ENCODE measurements around the gene MFAP4. TPM values are rescaled to one million over a fixed set of nuclear protein-coding genes. Genes with fewer than 3 reads are reported as not detected.
A peak's percentile ranks its signal among the peaks of the same experiment; 100 is the strongest.

MFAP4 gene, protein sequence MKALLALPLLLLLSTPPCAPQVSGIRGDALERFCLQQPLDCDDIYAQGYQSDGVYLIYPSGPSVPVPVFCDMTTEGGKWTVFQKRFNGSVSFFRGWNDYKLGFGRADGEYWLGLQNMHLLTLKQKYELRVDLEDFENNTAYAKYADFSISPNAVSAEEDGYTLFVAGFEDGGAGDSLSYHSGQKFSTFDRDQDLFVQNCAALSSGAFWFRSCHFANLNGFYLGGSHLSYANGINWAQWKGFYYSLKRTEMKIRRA
- 22.2 and 24.8 TPM in 2 replicates for total RNA-seq (2014; rRNA removed; shearing (Covaris generic))

DNA sequence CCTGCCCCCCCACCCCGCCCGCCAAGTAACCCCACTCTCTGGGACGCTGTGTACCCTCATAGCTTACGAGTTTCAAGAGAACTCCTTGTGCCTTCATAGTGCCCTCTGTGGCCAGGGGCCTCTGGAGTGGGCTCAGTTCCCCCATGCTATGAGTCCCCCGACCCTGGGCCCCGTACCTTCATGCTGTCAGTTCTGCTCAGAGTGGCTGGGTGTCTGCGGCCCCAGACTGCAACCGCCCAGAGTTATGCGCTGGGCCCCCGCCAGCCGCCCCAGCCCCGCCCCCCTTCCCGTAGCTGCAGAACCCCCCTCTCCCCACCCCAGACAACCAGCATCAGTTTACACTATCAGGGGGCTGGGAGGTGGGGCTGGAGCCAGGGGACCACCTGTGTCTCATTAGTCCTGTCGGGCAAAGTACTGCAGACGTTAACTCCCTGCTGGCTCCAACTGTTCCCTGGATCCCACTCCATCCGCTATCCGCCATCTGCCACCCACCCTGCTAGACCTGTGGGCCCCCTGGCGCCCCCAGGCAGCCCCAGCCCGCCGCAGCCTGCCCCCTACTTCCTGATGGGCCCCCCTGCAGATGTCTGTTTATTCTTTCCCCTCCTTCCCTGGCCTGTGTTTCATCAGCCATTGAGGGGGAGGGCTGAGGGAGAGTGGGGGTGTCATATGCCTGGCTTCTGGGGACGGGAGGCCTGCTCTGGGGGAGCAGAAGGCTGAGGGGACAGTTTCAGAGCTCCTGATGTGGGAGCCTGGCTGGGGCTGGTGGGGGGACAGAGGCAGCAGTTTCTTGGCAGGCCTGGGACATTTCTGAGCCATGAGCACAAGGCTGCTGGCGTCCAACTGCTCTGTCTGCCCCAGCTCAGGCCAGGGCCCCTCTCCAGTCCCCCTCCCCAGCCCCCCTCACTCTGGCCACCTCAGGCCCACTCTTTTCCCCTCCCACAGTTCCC lies at the start of gene MFAP4:
Gene MFAP4 (minus strand): TSS at position 217 of the 947 bp plus-strand sequence. CDS start 35 bp downstream, at position 182.
- H3K4me3 ChIP-seq (ENCODE audit: insufficient read depth, low read depth, low read length) = peak within 1 kb of the TSS; percentile 24
- no peaks in the 10 kb centered on the region for H3K27me3 ChIP-seq (ENCODE audit: control insufficient read depth, insufficient read depth, low read length)
- peaks cover 18% of the 10 kb centered on the region for H3K36me3 ChIP-seq (replicated peaks; ENCODE audit: control insufficient read depth, insufficient read depth, low read length)
- peak; percentile 90 for DNase-seq

GRCh38 chr17:19433727-19434340 lies 46.8 kb upstream of the MFAP4 start:
- DNase-seq = no peak
- H3K36me3 ChIP-seq (replicated peaks; ENCODE audit: control insufficient read depth, insufficient read depth, low read length) = no peaks in the 10 kb centered on the region
- no peak overlapping the region for H3K4me3 ChIP-seq (ENCODE audit: insufficient read depth, low read depth, low read length)
- no peaks in the 10 kb centered on the region for H3K27me3 ChIP-seq (ENCODE audit: control insufficient read depth, insufficient read depth, low read length)

- no peak for DNase-seq
- Histone ChIP-seq H3K27me3 (ENCODE audit: control insufficient read depth, insufficient read depth, low read length) (no peaks in the 10 kb centered on the region), H3K36me3 (replicated peaks; ENCODE audit: control insufficient read depth, insufficient read depth, low read length) (no peaks in the 10 kb centered on the region), H3K4me3 (ENCODE audit: insufficient read depth, low read depth, low read length) (no peak overlapping the region)
Observed at GRCh38 chr17:19433255-19433654, 46.3 kb upstream of the MFAP4 start.

GRCh38 chr17:19431691-19432090 lies 44.7 kb upstream of the MFAP4 start:
- H3K4me3 ChIP-seq (ENCODE audit: insufficient read depth, low read depth, low read length) = no peak overlapping the region
- H3K27me3 ChIP-seq (ENCODE audit: control insufficient read depth, insufficient read depth, low read length) = no peaks in the 10 kb centered on the region
- no peaks in the 10 kb centered on the region for H3K36me3 ChIP-seq (replicated peaks; ENCODE audit: control insufficient read depth, insufficient read depth, low read length)
- DNase-seq = no peak

DNA sequence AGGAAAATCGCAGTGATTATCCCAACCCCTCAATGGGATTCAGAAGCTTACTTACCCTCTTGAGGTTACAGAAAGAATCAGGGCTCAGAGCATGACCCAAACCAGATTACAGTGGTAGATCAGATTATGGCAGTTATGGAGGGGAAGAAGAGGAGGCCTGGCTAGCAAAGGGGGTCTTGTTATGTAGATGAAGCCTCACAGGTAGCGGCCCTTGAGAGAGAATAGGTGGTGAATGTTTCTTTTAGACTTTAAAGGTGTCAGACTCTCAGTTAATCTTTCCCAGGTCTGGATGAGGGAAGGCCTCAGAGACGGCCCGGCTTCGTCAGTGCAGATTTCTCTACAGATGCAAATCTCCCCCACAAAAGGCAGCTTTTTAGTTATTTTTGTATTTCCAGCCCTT lies 39.6 kb upstream of the MFAP4 start:
- DNase-seq = peak; percentile 40
- H3K36me3 ChIP-seq (replicated peaks; ENCODE audit: control insufficient read depth, insufficient read depth, low read length) = no peaks in the 10 kb centered on the region
- no peaks in the 10 kb centered on the region for H3K27me3 ChIP-seq (ENCODE audit: control insufficient read depth, insufficient read depth, low read length)
- H3K4me3 ChIP-seq (ENCODE audit: insufficient read depth, low read depth, low read length) = no peak overlapping the region

DNA sequence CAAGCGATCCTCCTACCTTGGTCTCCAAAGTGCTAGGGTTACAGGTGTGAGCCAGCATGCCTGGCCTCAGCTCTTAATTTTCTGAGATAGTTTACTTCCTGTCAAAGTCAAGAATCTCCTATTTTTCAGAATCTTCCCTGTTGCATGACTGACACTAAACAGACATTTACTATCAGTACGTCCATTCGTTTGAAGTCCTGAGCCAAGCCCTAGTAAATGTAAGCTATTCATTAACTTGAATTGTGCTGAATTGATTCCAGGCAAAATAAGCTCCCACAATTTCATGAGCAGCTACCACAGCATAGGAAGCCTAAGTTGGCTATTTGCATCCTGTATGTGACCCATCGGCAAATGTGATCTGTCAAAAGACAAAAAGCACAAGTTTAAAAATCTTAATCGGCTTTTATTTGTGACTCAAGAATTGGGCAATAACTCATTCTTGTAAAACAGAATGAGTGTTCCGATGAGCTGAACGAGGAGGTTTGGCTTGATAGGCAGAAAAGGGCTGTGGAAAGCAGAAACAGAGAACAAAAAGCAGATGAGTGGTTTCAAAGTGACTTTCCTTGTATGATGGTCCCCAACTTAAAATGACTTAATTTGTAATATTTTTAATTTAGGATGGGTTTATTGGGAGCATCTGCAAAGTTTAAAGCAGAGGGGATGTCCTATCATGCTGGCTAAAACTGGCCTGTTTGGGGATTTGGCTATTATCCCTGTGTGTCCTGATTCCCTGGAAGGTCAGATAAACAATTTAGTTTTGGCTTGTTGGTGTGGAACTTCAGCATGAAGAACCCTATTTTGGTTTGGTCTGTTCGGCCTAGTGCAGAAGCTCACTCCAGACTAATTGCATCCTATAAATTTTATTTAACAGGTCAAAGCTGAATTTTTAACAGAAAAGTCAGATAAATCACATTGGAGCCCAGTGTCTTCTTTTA lies 38.2 kb upstream of the MFAP4 start:
- no peak overlapping the region for H3K4me3 ChIP-seq (ENCODE audit: insufficient read depth, low read depth, low read length)
- no peak for DNase-seq
- H3K36me3 ChIP-seq (replicated peaks; ENCODE audit: control insufficient read depth, insufficient read depth, low read length) = no peaks in the 10 kb centered on the region
- H3K27me3 ChIP-seq (ENCODE audit: control insufficient read depth, insufficient read depth, low read length) = no peaks in the 10 kb centered on the region

GRCh38 chr17:19421926-19422325 lies 34.9 kb upstream of the MFAP4 start:
- Histone ChIP-seq H3K27me3 (ENCODE audit: control insufficient read depth, insufficient read depth, low read length) (no peaks in the 10 kb centered on the region), H3K36me3 (replicated peaks; ENCODE audit: control insufficient read depth, insufficient read depth, low read length) (no peaks in the 10 kb centered on the region), H3K4me3 (ENCODE audit: insufficient read depth, low read depth, low read length) (no peak overlapping the region)
- no peak for DNase-seq

GRCh38 chr17:19421219-19421618 lies 34.2 kb upstream of the MFAP4 start:
- no peaks in the 10 kb centered on the region for H3K36me3 ChIP-seq (replicated peaks; ENCODE audit: control insufficient read depth, insufficient read depth, low read length)
- no peak for DNase-seq
- no peaks in the 10 kb centered on the region for H3K27me3 ChIP-seq (ENCODE audit: control insufficient read depth, insufficient read depth, low read length)
- H3K4me3 ChIP-seq (ENCODE audit: insufficient read depth, low read depth, low read length) = no peak overlapping the region

GRCh38 chr17:19418251-19418992 lies 31.4 kb upstream of the MFAP4 start:
- no peak for DNase-seq
- Histone ChIP-seq H3K4me3 (ENCODE audit: insufficient read depth, low read depth, low read length) (no peak overlapping the region), H3K36me3 (replicated peaks; ENCODE audit: control insufficient read depth, insufficient read depth, low read length) (no peaks in the 10 kb centered on the region)

DNA sequence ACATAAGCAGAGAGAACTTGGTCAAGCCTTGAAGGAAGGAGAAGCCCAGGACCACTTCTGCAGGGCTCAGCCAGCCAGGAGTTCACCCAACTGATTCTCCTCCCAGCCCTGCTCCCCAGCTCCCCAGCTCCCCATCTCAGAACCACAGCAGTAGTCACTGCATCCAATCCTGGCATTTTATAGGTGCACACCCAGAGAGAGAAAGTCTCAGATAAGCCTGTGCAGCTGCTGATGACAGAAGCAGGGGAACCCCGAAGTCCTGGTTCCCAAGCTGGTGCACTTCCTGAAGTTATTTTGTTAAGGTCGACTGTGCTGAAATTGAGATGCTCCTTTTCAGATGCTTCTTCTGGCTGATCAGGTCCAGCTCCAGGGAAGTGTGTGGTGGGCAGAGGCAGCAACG lies 30.6 kb upstream of the MFAP4 start:
- no peak for DNase-seq
- Histone ChIP-seq H3K27me3 (ENCODE audit: control insufficient read depth, insufficient read depth, low read length) (no peaks in the 10 kb centered on the region), H3K36me3 (replicated peaks; ENCODE audit: control insufficient read depth, insufficient read depth, low read length) (no peaks in the 10 kb centered on the region), H3K4me3 (ENCODE audit: insufficient read depth, low read depth, low read length) (no peak overlapping the region)

More at GRCh38 chr17:19418251-19418992, 31.4 kb upstream of the MFAP4 start:
- H3K27me3 ChIP-seq (ENCODE audit: control insufficient read depth, insufficient read depth, low read length) = no peaks in the 10 kb centered on the region

- Histone ChIP-seq H3K36me3 (replicated peaks; ENCODE audit: control insufficient read depth, insufficient read depth, low read length) (no peaks in the 10 kb centered on the region), H3K27me3 (ENCODE audit: control insufficient read depth, insufficient read depth, low read length) (no peaks in the 10 kb centered on the region), H3K4me3 (ENCODE audit: insufficient read depth, low read depth, low read length) (no peak overlapping the region)
- DNase-seq = no peak
Observed at GRCh38 chr17:19415806-19416775, 29.1 kb upstream of the MFAP4 start.

DNA sequence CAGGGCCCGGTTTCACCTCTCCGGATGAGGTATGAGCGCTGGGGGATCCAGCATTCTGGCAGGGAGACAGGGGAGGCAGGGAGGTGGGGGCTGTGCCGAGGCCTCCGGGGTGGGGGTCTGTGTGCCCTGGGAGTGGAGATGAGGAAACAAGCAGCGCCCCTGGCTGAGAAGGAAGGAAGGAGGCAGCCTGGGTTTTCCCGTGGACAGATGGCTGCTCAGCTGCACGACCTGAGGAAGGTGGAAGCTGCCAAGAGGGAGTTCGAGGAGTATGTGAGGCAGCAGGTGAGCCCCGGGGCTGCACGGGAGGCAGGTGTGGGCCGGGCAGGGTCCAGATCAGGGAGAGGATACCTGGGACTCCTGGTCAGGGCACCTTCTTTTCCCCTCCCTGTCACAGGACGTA lies 28.3 kb upstream of the MFAP4 start:
- H3K36me3 ChIP-seq (replicated peaks; ENCODE audit: control insufficient read depth, insufficient read depth, low read length) = no peaks in the 10 kb centered on the region
- H3K4me3 ChIP-seq (ENCODE audit: insufficient read depth, low read depth, low read length) = no peak overlapping the region
- DNase-seq = peak; percentile 50
- no peaks in the 10 kb centered on the region for H3K27me3 ChIP-seq (ENCODE audit: control insufficient read depth, insufficient read depth, low read length)
